ENCODE measurements around the gene SIRPB2.
A peak's percentile ranks its signal among the peaks of the same experiment; 100 is the strongest.

The SIRPB2 gene

DNA sequence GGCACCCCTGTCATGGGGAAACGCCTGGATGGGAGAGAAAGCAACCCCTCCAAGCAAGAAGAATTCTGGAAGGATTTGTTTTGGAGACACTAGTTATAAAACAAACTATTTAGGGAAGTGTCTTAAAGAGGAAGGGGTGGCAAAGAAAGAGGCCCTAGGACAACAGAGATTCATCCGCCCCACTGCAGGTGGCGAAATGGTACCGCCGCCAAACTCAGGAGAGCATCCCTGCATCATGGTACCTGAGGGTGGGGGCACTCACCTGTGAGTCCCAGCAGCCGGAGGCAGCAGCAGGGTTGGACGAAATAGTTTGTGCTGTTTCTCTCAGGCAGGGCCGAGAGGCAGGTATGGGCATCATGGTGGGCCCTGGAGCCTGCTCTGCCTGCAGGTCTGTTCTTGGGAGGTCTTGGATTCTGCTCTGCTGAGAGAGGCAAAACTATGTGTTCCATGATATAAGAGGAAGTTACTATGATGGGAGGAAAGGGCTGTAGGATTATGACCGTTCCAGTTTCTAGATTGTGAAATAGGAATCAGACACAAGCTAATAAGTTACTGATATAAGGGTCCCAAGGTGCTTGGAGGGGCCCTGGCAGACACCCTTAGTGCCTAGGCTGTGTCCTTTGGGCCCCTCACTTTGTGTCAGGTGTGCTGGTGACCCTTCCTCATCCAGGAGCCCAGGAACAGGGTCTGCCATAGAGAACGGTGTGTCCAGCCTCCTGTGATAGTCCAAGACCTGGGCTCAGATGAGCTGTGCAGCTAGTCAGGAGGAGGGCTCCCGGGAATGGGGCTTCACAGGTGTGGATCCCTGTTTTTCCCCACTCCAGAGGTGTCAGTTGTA lies 45.9 kb upstream of the SIRPB2 start:
- Histone ChIP-seq H4K12ac (ENCODE audit: low read depth, low read length) (no peak overlapping the region), H3K4me1 (ENCODE audit: control insufficient read depth in 1 of 2, insufficient read depth in 2 of 2, low read length in 2 of 2) (peaks cover 0 to 3% of the 10 kb centered on the region in 2 experiments), H4K8ac (ENCODE audit: low read depth, low read length) (no peak overlapping the region), H2BK120ac (ENCODE audit: insufficient read depth, low read length, poor library complexity) (no peak overlapping the region), H3K9ac (ENCODE audit: low read length) (no peak overlapping the region), H4K91ac (ENCODE audit: low read depth, low read length) (no peak overlapping the region), H3K79me2 (ENCODE audit: control insufficient read depth, insufficient read depth, low read length, poor library complexity) (no peaks in the 10 kb centered on the region), H3K4ac (ENCODE audit: low read depth, low read length) (no peak overlapping the region), H3K79me1 (ENCODE audit: low read length) (no peaks in the 10 kb centered on the region), H3K27me3 (ENCODE audit: insufficient read depth, low read length) (no peaks in the 10 kb centered on the region), H2BK12ac (ENCODE audit: low read length) (no peak overlapping the region), H3K9me3 (ENCODE audit: insufficient read depth, low read depth, low read length) (no peaks in the 10 kb centered on the region), H3K18ac (ENCODE audit: low read length) (no peak overlapping the region), H2AK5ac (ENCODE audit: low read length) (no peak overlapping the region), H2BK5ac (ENCODE audit: low read depth, low read length, poor library complexity) (no peak overlapping the region), H3K4me3 (ENCODE audit: low read depth, low read length) (no peak overlapping the region), H3K27ac (ENCODE audit: low read depth, low read length) (no peak overlapping the region), H2AFZ (ENCODE audit: insufficient read depth, low read length, poor library complexity) (no peak overlapping the region), H3K36me3 (ENCODE audit: control insufficient read depth in 1 of 2, insufficient read depth in 2 of 2, low read length in 2 of 2) (no peaks in the 10 kb centered on the region), H3K4me2 (ENCODE audit: low read length) (no peak overlapping the region), H3K23ac (ENCODE audit: low read length) (no peak overlapping the region), H3K14ac (ENCODE audit: low read length) (no peak overlapping the region)
- no CpG with 5 or more reads among the region's 11 CpGs for WGBS (ENCODE audit: extremely low coverage, insufficient coverage, insufficient read length)
- no peak for DNase-seq

GRCh38 chr20:1535420-1536175 lies 44.4 kb upstream of the SIRPB2 start:
- no CpG with 5 or more reads among the region's 5 CpGs for WGBS (ENCODE audit: extremely low coverage, insufficient coverage, insufficient read length)
- Histone ChIP-seq H2BK12ac (ENCODE audit: low read length) (no peak overlapping the region), H3K4me2 (ENCODE audit: low read length) (no peak overlapping the region), H3K14ac (ENCODE audit: low read length) (no peak overlapping the region), H4K12ac (ENCODE audit: low read depth, low read length) (no peak overlapping the region), H3K23ac (ENCODE audit: low read length) (no peak overlapping the region), H2BK5ac (ENCODE audit: low read depth, low read length, poor library complexity) (no peak overlapping the region), H3K36me3 (ENCODE audit: control insufficient read depth in 1 of 2, insufficient read depth in 2 of 2, low read length in 2 of 2) (no peaks in the 10 kb centered on the region), H3K27ac (ENCODE audit: low read depth, low read length) (no peak overlapping the region), H3K4me3 (ENCODE audit: low read depth, low read length) (no peak overlapping the region), H2BK120ac (ENCODE audit: insufficient read depth, low read length, poor library complexity) (no peak overlapping the region), H3K79me2 (ENCODE audit: control insufficient read depth, insufficient read depth, low read length, poor library complexity) (no peaks in the 10 kb centered on the region), H3K9me3 (ENCODE audit: insufficient read depth, low read depth, low read length) (no peaks in the 10 kb centered on the region), H4K91ac (ENCODE audit: low read depth, low read length) (no peak overlapping the region), H3K9ac (ENCODE audit: low read length) (no peak overlapping the region), H3K18ac (ENCODE audit: low read length) (no peak overlapping the region), H3K4me1 (ENCODE audit: control insufficient read depth in 1 of 2, insufficient read depth in 2 of 2, low read length in 2 of 2) (peaks cover 0 to 3% of the 10 kb centered on the region in 2 experiments), H4K8ac (ENCODE audit: low read depth, low read length) (no peak overlapping the region), H3K4ac (ENCODE audit: low read depth, low read length) (no peak overlapping the region), H3K79me1 (ENCODE audit: low read length) (no peaks in the 10 kb centered on the region), H2AK5ac (ENCODE audit: low read length) (no peak overlapping the region), H2AFZ (ENCODE audit: insufficient read depth, low read length, poor library complexity) (no peak overlapping the region), H3K27me3 (ENCODE audit: insufficient read depth, low read length) (no peaks in the 10 kb centered on the region)
- DNase-seq, result peak in 1 of 2 donors; percentile 39

DNA sequence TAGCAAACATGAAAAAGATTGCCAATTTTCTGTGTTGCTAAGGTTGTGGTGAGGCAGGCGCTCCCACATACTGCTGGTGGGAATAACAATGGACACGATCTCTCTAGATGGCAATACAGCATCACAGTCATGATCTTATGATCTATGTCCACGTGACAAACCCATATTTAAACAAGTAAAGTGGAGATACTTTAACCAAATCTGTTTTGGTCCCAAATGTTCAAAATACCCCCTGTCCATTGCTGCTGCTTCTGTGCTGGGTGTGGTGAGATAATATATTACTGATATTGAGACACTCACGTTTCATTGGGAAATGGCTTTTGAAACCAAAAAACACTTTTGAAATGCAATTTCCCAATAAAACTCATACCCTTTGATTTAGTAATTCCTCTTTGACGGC lies 43.3 kb upstream of the SIRPB2 start:
- Histone ChIP-seq H2BK12ac (ENCODE audit: low read length) (no peak overlapping the region), H3K9me3 (ENCODE audit: insufficient read depth, low read depth, low read length) (no peaks in the 10 kb centered on the region), H3K27ac (ENCODE audit: low read depth, low read length) (no peak overlapping the region), H3K27me3 (ENCODE audit: insufficient read depth, low read length) (no peaks in the 10 kb centered on the region), H4K12ac (ENCODE audit: low read depth, low read length) (no peak overlapping the region), H4K8ac (ENCODE audit: low read depth, low read length) (no peak overlapping the region), H3K36me3 (ENCODE audit: control insufficient read depth in 1 of 2, insufficient read depth in 2 of 2, low read length in 2 of 2) (no peaks in the 10 kb centered on the region), H3K18ac (ENCODE audit: low read length) (no peak overlapping the region), H3K4ac (ENCODE audit: low read depth, low read length) (no peak overlapping the region), H3K14ac (ENCODE audit: low read length) (no peak overlapping the region), H3K4me3 (ENCODE audit: low read depth, low read length) (no peak overlapping the region), H2AK5ac (ENCODE audit: low read length) (no peak overlapping the region), H3K4me2 (ENCODE audit: low read length) (no peak overlapping the region), H2BK5ac (ENCODE audit: low read depth, low read length, poor library complexity) (no peak overlapping the region), H2BK120ac (ENCODE audit: insufficient read depth, low read length, poor library complexity) (no peak overlapping the region), H3K4me1 (ENCODE audit: control insufficient read depth in 1 of 2, insufficient read depth in 2 of 2, low read length in 2 of 2) (peaks cover 0 to 3% of the 10 kb centered on the region in 2 experiments), H4K91ac (ENCODE audit: low read depth, low read length) (no peak overlapping the region), H3K79me1 (ENCODE audit: low read length) (no peaks in the 10 kb centered on the region), H3K79me2 (ENCODE audit: control insufficient read depth, insufficient read depth, low read length, poor library complexity) (no peaks in the 10 kb centered on the region), H3K9ac (ENCODE audit: low read length) (no peak overlapping the region), H3K23ac (ENCODE audit: low read length) (no peak overlapping the region), H2AFZ (ENCODE audit: insufficient read depth, low read length, poor library complexity) (no peak overlapping the region)
- DNase-seq, result peak in 1 of 2 donors; percentile 17
- no CpG with 5 or more reads among the region's 5 CpGs for WGBS (ENCODE audit: extremely low coverage, insufficient coverage, insufficient read length)

GRCh38 chr20:1533059-1533458 lies 41.8 kb upstream of the SIRPB2 start:
- no peaks in the 10 kb centered on the region for H3K79me2 ChIP-seq (ENCODE audit: control insufficient read depth, insufficient read depth, low read length, poor library complexity)
- H3K27ac ChIP-seq (ENCODE audit: low read depth, low read length), result no peak overlapping the region
- no peak overlapping the region for H2BK120ac ChIP-seq (ENCODE audit: insufficient read depth, low read length, poor library complexity)
- no peaks in the 10 kb centered on the region for H3K36me3 ChIP-seq (ENCODE audit: control insufficient read depth in 1 of 2, insufficient read depth in 2 of 2, low read length in 2 of 2)
- H3K27me3 ChIP-seq (ENCODE audit: insufficient read depth, low read length), result no peaks in the 10 kb centered on the region
- no peak overlapping the region for H2AFZ ChIP-seq (ENCODE audit: insufficient read depth, low read length, poor library complexity)
- no peak overlapping the region for H2BK5ac ChIP-seq (ENCODE audit: low read depth, low read length, poor library complexity)
- H3K4me3 ChIP-seq (ENCODE audit: low read depth, low read length), result no peak overlapping the region
- no peaks in the 10 kb centered on the region for H3K9me3 ChIP-seq (ENCODE audit: insufficient read depth, low read depth, low read length)
- no peak overlapping the region for H2AK5ac ChIP-seq (ENCODE audit: low read length)
- no peak overlapping the region for H3K9ac ChIP-seq (ENCODE audit: low read length)
- H3K4ac ChIP-seq (ENCODE audit: low read depth, low read length), result no peak overlapping the region
- no peaks in the 10 kb centered on the region for H3K4me1 ChIP-seq (ENCODE audit: control insufficient read depth in 1 of 2, insufficient read depth in 2 of 2, low read length in 2 of 2)
- no peaks in the 10 kb centered on the region for H3K79me1 ChIP-seq (ENCODE audit: low read length)
- H3K23ac ChIP-seq (ENCODE audit: low read length), result no peak overlapping the region
- no peak for DNase-seq
- WGBS (ENCODE audit: extremely low coverage, insufficient coverage, insufficient read length), result no CpG with 5 or more reads among the region's 4 CpGs
- no peak overlapping the region for H3K4me2 ChIP-seq (ENCODE audit: low read length)
- H4K8ac ChIP-seq (ENCODE audit: low read depth, low read length), result no peak overlapping the region
- H3K18ac ChIP-seq (ENCODE audit: low read length), result no peak overlapping the region
- H3K14ac ChIP-seq (ENCODE audit: low read length), result no peak overlapping the region
- no peak overlapping the region for H2BK12ac ChIP-seq (ENCODE audit: low read length)
- H4K12ac ChIP-seq (ENCODE audit: low read depth, low read length), result no peak overlapping the region
- H4K91ac ChIP-seq (ENCODE audit: low read depth, low read length), result no peak overlapping the region
